OCI-LY7 (cell line): ENCODE measurements around the gene KCNQ1.

ENCODE experiments used
- EZH2phosphoT487 ChIP-seq: fragments of 200-600 bp; sonication (generic); IDR thresholded peaks from 2 replicates; pipeline ENCODE4 v1.6.1; 2018; ENCODE audit warnings: low read depth, borderline replicate concordance, mild to moderate bottlenecking, mixed run types, antibody characterized with exemption, low read length, moderate library complexity, mixed read lengths
- TF ChIP-seq, protein P1 (sequence below): fragments of 200-600 bp; sonication (generic); conservative IDR thresholded peaks from 2 replicates; pipeline ENCODE4 v1.5.1; 2014; ENCODE audit warnings: mild to moderate bottlenecking, antibody characterized with exemption, low read length, moderate library complexity, mixed read lengths

DNA sequence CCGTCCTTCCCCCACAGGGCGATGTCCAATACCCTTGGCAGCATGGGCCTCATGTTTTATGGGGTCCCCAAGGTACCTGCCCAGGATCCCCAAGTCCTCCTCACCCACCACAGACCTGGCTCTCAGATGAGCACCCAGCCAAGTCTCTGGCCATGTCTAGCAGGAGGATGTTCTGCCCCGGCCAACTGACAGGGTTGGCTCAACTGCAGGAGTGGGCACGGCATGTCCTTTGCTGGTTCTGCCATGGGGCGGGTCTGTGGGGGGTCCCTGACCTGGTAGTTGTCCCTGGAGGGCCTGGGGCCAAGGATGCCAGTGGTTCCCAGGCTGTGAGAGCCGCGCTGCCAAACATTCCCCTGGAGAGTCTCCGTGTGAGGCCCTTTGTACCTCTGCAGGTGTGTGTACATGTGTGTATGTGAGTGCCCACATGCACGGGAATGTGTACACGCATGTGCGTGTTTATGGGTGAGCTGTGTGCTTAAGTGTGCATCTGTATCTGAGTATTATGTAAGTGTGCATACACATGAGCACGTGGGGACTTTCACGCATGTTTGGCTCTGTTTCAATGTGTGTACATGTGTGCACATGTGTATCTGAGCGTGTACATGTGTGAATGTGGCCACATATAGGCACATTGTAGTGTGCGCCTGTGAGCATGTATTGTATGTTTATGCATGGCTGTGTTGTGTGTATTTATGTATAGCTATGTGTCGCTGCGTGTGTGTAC, 85.5 kb downstream of the KCNQ1 start:
- TF ChIP-seq, protein P1, sequence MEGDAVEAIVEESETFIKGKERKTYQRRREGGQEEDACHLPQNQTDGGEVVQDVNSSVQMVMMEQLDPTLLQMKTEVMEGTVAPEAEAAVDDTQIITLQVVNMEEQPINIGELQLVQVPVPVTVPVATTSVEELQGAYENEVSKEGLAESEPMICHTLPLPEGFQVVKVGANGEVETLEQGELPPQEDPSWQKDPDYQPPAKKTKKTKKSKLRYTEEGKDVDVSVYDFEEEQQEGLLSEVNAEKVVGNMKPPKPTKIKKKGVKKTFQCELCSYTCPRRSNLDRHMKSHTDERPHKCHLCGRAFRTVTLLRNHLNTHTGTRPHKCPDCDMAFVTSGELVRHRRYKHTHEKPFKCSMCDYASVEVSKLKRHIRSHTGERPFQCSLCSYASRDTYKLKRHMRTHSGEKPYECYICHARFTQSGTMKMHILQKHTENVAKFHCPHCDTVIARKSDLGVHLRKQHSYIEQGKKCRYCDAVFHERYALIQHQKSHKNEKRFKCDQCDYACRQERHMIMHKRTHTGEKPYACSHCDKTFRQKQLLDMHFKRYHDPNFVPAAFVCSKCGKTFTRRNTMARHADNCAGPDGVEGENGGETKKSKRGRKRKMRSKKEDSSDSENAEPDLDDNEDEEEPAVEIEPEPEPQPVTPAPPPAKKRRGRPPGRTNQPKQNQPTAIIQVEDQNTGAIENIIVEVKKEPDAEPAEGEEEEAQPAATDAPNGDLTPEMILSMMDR, result no peak
- TF ChIP-seq EZH2phosphoT487, result no peak
